Fibroblast of lung (primary cell): ENCODE data around the gene UBA1.

Source experiments
- CTCF ChIP-seq, 2 donors: IDR thresholded peaks in 1 of 2; conservative IDR thresholded peaks in 1 of 2; 1 replicate in 1 of 2; 2 replicates in 1 of 2; pipeline ENCODE4 v1.5.1; 2011 to 2012; ENCODE audit warnings: low read length in 2 of 2, control low read depth in 1 of 2, inconsistent platforms in 1 of 2, low read depth in 1 of 2, mild to moderate bottlenecking in 1 of 2
- EZH2 ChIP-seq: IDR thresholded peaks from 2 replicates; pipeline ENCODE4 v1.5.1; 2012; ENCODE audit warnings: low read length, control low read depth, mild to moderate bottlenecking; ENCODE audit errors: missing control alignments

DNA sequence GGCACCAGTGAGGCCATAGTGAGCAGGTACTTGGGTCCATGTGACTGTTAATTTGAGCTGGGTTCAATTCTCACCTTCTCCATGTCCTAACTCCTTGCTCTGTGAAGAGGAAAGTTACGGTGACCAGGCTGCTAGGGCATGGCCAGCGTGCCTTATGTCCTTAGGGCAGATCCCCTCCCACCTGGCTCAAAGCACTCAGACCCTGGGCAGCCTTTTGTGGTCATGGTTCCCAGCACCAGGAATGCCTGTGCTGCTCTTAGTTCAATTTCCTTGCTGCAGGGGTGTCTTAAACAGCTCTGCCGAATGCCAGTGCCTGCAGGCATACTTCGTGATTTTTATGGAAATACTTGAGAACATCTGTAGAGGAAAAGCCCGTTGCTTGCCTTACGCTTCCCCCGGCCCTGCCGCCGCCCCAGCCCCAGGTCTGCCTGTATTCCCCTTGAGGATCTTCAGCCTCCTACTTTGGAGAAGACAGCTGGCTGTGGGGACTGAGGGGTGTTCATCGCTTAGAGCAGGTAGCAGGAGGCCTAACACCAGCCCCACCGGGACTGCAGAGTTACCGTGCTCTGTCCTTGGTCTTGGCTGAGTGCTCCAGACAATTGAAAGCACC, 21.8 kb downstream of the UBA1 start:
- no peak for TF ChIP-seq CTCF (conservative IDR thresholded peaks at IDR 0.05 in 1 of 2, IDR thresholded peaks at IDR 0.05 in 1 of 2; ENCODE audit: low read depth in 1 of 2, low read length in 2 of 2)
- no peak for TF ChIP-seq EZH2
